Activated CD4-positive, alpha-beta T cell treated with anti-CD3 and anti-CD28 coated beads, Interleukin-2, amount 50 U/mL, for 16 hours (primary cell): ENCODE measurements around the gene FAM3D.
"Not testable (repeated sequence)": the region's sequence is repeated elsewhere in the genome, so short reads cannot be mapped to it uniquely, and the experiment has no call there.

Experiments used
- DNase-seq: peaks from one replicate; pipeline ENCODE4 v3.0.0-alpha.2; 2020

The FAM3D gene

GRCh38 chr3:58666683-58667082 is at the start of gene FAM3D:
Gene FAM3D, minus strand, starts transcription at chr3:58666774. Its CDS starts 11,211 bp downstream, at chr3:58655563.
- DNase-seq, result no peak

GRCh38 chr3:58713715-58714401 is 47.3 kb upstream of the FAM3D start:
- DNase-seq, result no peak

GRCh38 chr3:58711871-58712270 is 45.3 kb upstream of the FAM3D start:
- no peak for DNase-seq

GRCh38 chr3:58708983-58709382 is 42.4 kb upstream of the FAM3D start:
- not testable (repeated sequence) for DNase-seq

GRCh38 chr3:58708116-58708791 is 41.7 kb upstream of the FAM3D start:
- DNase-seq, result no peak

- DNase-seq, result no peak
Observed at GRCh38 chr3:58707390-58707930, 40.9 kb upstream of the FAM3D start.

GRCh38 chr3:58706395-58707167 is 40.0 kb upstream of the FAM3D start:
- no peak for DNase-seq

GRCh38 chr3:58704745-58705144 is 38.2 kb upstream of the FAM3D start:
- no peak for DNase-seq

- not testable (repeated sequence) for DNase-seq
Observed at GRCh38 chr3:58704304-58704703, 37.7 kb upstream of the FAM3D start.

- DNase-seq, result no peak
Observed at GRCh38 chr3:58698246-58698645, 31.7 kb upstream of the FAM3D start.

GRCh38 chr3:58697561-58697960 is 31.0 kb upstream of the FAM3D start:
- DNase-seq, result peak; percentile 67

GRCh38 chr3:58696813-58697212 is 30.2 kb upstream of the FAM3D start:
- not testable (repeated sequence) for DNase-seq

- DNase-seq, result no peak
Observed at GRCh38 chr3:58696093-58696492, 29.5 kb upstream of the FAM3D start.

GRCh38 chr3:58695284-58695683 is 28.7 kb upstream of the FAM3D start:
- DNase-seq, result not testable (repeated sequence)

- peak; percentile 64 for DNase-seq
Observed at GRCh38 chr3:58693940-58694850, 27.6 kb upstream of the FAM3D start.

- no peak for DNase-seq
Observed at GRCh38 chr3:58692484-58692883, 25.9 kb upstream of the FAM3D start.

GRCh38 chr3:58691997-58692396 is 25.4 kb upstream of the FAM3D start:
- no peak for DNase-seq

- no peak for DNase-seq
Observed at GRCh38 chr3:58690490-58690889, 23.9 kb upstream of the FAM3D start.

- DNase-seq, result no peak
Observed at GRCh38 chr3:58688574-58688973, 22.0 kb upstream of the FAM3D start.

- DNase-seq, result no peak
Observed at GRCh38 chr3:58686847-58687246, 20.3 kb upstream of the FAM3D start.

- no peak for DNase-seq
Observed at GRCh38 chr3:58685641-58686040, 19.1 kb upstream of the FAM3D start.

GRCh38 chr3:58683466-58683865 is 16.9 kb upstream of the FAM3D start:
- DNase-seq, result peak; percentile 66
